Sigmoid colon (tissue), 7 donors: Measurements from ENCODE around the gene C5AR2. TPM values are rescaled to one million over a fixed set of nuclear protein-coding genes. Genes with fewer than 3 reads are reported as not detected.

Experiments
- DNase-seq: peaks from one replicate; pipeline ENCODE4 v3.0.0-alpha.2; 2019
- H3K27ac ChIP-seq, 4 donors: fragments of 200-600 bp; sonication (generic); one replicate each; pipeline ENCODE4 v1.5.1; 2016 to 2019; ENCODE audit warnings: mild to moderate bottlenecking in 1 of 4
- H3K27me3 ChIP-seq, 3 donors: fragments of 200-600 bp; sonication (generic); one replicate each; pipeline ENCODE4 v1.5.1; 2019; ENCODE audit warnings: mild to moderate bottlenecking in 1 of 3
- H3K36me3 ChIP-seq, 4 donors: fragments of 200-600 bp; sonication (generic); one replicate each; pipeline ENCODE4 v1.5.1; 2016 to 2019
- H3K4me1 ChIP-seq, 4 donors: fragments of 200-600 bp; sonication (generic); one replicate each; pipeline ENCODE4 v1.5.1; 2017 to 2019
- H3K4me3 ChIP-seq, 4 donors: fragments of 200-600 bp; sonication (generic); one replicate each; pipeline ENCODE4 v1.5.1; 2017 to 2019; ENCODE audit warnings: mild to moderate bottlenecking in 2 of 4, moderate library complexity in 1 of 4
- H3K9me3 ChIP-seq, 4 donors: fragments of 200-600 bp in 3 of 4; sonication (generic) in 3 of 4; one replicate each; pipeline versions ENCODE4 v1.5.1 to v1.6.1; 2013 to 2019
- EP300 ChIP-seq, 4 donors: sonication (generic); formaldehyde crosslinking; IDR thresholded peaks; one replicate each; pipeline ENCODE4 v1.6.1; 2017; ENCODE audit warnings: antibody characterized with exemption in 4 of 4
- POLR2A ChIP-seq, 2 donors: fragments of 450-650 bp; IDR thresholded peaks; one replicate each; pipeline ENCODE4 v1.6.1; 2016; ENCODE audit warnings: antibody characterized with exemption in 2 of 2, mild to moderate bottlenecking in 2 of 2, moderate library complexity in 2 of 2
- POLR2AphosphoS5 ChIP-seq, 4 donors: sonication (generic); formaldehyde crosslinking; IDR thresholded peaks; one replicate each; pipeline ENCODE4 v1.6.1; 2017; ENCODE audit warnings: antibody characterized with exemption in 4 of 4
- WGBS, 2 donors: extraction: QIAGEN DNeasy Blood & Tissue Kit; methylation state at CpG; one replicate each; pipeline ENCODE4 v1.1.7; 2013; 5-methylcytosine and 5-hydroxymethylcytosine counted together
- intact Hi-C: fragments of 100-400 bp; cut with DNase I; formaldehyde crosslinking; loops from one replicate; pipeline ENCODE4 v1.15.1; 2023
- polyA plus RNA-seq, 3 donors: library from polyadenylated mRNA; stranded (reverse); fragments of 200-250 nt; gene quantifications; one replicate each; pipeline ENCODE4 v1.2.3, GENCODE V29; 2013
- total RNA-seq, 4 donors: library from RNA; depleted of rRNA; stranded (reverse); fragments of >200 nt; gene quantifications; one replicate each; pipeline ENCODE4 v1.1.0, GENCODE V29; 2016
- TF ChIP-seq, protein P1 (sequence below), 4 experiments: fragments of 450-650 bp in 3 of 4; fragments of 200-600 bp in 1 of 4; IDR thresholded peaks; one replicate each; pipeline ENCODE4 v1.5.1; 2016 to 2019; ENCODE audit warnings: antibody characterized with exemption in 4 of 4, mild to moderate bottlenecking in 3 of 4, moderate library complexity in 2 of 4
- donor health status: healthy with polysubstance abuse.
- donor health status: Bipolar disorder and iron deficiency.
- donor health status: healthy.

Gene C5AR2
- total and polyA plus RNA-seq, 7 donors: 0.60 to 2.7 (median 1.4) TPM

DNA sequence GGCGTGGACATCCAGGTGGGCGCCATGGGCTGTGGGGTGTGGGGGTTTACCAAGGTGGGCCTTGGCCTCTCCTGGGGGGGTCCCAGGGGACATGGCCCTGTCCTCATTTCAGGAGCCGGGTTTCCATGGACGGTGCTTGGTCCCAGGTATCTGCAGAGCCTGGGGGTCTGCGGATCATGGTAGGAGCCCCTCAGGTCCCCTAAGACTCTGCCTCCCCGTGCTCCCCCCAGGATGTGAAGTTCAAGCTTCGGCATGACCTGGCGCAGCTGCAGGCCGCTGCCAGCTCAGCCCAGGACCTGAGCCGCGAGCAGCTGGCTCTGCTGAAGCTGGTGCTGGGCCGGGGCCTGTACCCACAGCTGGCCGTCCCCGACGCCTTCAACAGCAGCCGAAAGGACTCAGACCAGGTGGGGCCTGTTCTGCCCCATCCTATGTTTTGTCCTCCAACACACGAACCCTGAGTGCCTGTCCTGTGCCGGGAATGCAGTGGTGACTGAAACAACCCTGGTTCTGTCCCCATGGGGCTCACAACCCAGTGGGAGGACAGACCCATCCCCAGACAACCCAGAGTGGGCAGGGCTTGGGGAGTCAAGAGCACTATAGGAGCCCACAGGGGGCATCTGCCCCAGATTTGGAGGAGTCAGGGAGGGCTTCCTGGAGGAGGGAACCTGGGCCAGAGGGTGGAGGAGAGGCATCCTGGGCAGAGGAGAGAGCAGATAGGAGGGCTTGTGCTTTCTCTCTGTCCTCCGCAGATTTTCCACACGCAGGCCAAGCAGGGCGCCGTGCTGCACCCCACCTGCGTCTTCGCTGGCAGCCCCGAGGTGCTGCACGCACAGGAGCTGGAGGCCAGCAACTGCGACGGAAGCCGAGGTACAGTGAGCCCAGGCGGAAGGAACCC lies 44.0 kb downstream of the C5AR2 start:
- TF ChIP-seq POLR2A (IDR thresholded peaks at IDR 0.05) (no peak), POLR2AphosphoS5 (IDR thresholded peaks at IDR 0.05) (no peak), EP300 (IDR thresholded peaks at IDR 0.05) (no peak)
- TF ChIP-seq, protein P1, sequence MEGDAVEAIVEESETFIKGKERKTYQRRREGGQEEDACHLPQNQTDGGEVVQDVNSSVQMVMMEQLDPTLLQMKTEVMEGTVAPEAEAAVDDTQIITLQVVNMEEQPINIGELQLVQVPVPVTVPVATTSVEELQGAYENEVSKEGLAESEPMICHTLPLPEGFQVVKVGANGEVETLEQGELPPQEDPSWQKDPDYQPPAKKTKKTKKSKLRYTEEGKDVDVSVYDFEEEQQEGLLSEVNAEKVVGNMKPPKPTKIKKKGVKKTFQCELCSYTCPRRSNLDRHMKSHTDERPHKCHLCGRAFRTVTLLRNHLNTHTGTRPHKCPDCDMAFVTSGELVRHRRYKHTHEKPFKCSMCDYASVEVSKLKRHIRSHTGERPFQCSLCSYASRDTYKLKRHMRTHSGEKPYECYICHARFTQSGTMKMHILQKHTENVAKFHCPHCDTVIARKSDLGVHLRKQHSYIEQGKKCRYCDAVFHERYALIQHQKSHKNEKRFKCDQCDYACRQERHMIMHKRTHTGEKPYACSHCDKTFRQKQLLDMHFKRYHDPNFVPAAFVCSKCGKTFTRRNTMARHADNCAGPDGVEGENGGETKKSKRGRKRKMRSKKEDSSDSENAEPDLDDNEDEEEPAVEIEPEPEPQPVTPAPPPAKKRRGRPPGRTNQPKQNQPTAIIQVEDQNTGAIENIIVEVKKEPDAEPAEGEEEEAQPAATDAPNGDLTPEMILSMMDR (IDR thresholded peaks at IDR 0.05): no peak
- Histone ChIP-seq H3K36me3 (peaks cover 40 to 93% (median 63%) of the 10 kb centered on the region in 4 donors), H3K4me1 (peaks cover 0 to 15% (median 2%) of the 10 kb centered on the region in 4 donors), H3K27ac (no peak overlapping the region), H3K27me3 (no peaks in the 10 kb centered on the region), H3K9me3 (no peaks in the 10 kb centered on the region), H3K4me3 (no peak overlapping the region)
- intact Hi-C loops: no loop called here
- WGBS, 2 donors: 97% methylated on average over 30 of the region's 30 CpGs
- DNase-seq: no peak

DNA sequence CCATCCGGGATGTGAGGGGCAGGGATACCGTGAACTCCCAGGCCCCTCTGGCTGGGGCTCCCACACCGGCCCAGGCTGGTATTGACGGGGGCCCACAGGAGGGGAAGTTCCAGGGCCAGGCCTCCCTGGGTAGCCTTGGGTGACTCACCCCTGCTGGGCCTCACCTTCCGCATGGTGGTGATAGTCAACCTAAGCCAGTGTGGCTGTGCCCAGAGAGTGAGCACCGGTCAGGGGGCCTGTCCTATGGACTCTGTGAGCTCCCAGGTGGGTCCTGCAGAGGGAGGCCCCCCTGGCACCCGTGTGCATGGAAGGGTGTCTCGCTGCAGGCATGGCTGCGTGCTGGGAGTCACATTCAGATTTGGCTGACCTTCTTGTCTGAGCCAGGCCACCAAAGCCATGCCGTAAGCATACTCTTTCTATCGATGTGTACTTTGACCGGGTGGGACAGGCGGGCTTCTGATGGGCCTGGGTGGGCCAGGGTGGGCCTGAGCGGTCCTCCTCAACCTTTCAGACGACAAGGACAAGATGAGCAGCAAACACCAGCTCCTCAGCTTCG lies 44.7 kb downstream of the C5AR2 start:
- Histone ChIP-seq H3K4me3 (no peak overlapping the region), H3K27me3 (no peaks in the 10 kb centered on the region), H3K36me3 (peaks cover 47 to 93% (median 68%) of the 10 kb centered on the region in 4 donors), H3K27ac (peak overlapping the region in 2 of 4 donors; percentile 21 to 68), H3K4me1 (peaks cover 0 to 15% (median 2%) of the 10 kb centered on the region in 4 donors), H3K9me3 (no peaks in the 10 kb centered on the region)
- no peak for DNase-seq
- intact Hi-C loops: no loop called here
- WGBS, 2 donors: 83 to 92% methylated on average over 16 of the region's 16 CpGs
- TF ChIP-seq, protein P1 (IDR thresholded peaks at IDR 0.05): no peak
- no peak for TF ChIP-seq EP300 (IDR thresholded peaks at IDR 0.05)
- no peak for TF ChIP-seq POLR2A (IDR thresholded peaks at IDR 0.05)
- TF ChIP-seq POLR2AphosphoS5 (IDR thresholded peaks at IDR 0.05): no peak

DNA sequence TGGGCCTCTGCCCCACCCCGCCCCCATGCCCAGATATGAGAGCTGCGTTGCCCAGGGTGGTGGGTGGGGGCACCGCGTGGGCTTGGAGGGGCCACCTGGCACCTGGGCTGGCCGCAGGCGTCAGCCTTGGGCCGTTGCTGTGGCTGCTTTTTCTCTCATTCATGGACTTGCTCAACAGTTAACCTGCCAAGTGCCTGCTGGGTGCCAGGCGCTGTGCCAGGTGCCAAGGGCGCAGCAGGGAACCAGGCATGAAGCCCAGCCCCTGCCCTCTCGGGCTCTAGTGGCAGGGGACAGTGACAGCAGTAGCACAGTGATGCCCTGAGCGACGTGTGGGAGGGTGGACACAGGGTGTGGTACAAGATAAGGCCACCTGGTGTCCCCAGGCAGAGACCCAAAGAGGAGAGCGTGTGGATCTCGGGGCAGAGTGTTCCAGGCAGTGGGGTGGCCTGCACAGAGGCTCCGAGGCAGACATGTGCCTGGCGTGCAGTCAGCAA lies 45.3 kb downstream of the C5AR2 start:
- Histone ChIP-seq H3K36me3 (peaks cover 51 to 93% (median 71%) of the 10 kb centered on the region in 4 donors), H3K27me3 (no peaks in the 10 kb centered on the region), H3K4me3 (no peak overlapping the region), H3K9me3 (no peaks in the 10 kb centered on the region), H3K27ac (peak overlapping the region in 3 of 4 donors; percentile 17 to 68 (median 21)), H3K4me1 (peaks cover 0 to 15% (median 2%) of the 10 kb centered on the region in 4 donors)
- peak; percentile 80 for DNase-seq
- TF ChIP-seq, protein P1 (IDR thresholded peaks at IDR 0.05): no peak
- peak in 1 of 4 donors; percentile 56 for TF ChIP-seq POLR2AphosphoS5 (IDR thresholded peaks at IDR 0.05)
- intact Hi-C loops: no loop called here
- 80 to 89% methylated on average over 16 of the region's 16 CpGs for WGBS, 2 donors

DNA sequence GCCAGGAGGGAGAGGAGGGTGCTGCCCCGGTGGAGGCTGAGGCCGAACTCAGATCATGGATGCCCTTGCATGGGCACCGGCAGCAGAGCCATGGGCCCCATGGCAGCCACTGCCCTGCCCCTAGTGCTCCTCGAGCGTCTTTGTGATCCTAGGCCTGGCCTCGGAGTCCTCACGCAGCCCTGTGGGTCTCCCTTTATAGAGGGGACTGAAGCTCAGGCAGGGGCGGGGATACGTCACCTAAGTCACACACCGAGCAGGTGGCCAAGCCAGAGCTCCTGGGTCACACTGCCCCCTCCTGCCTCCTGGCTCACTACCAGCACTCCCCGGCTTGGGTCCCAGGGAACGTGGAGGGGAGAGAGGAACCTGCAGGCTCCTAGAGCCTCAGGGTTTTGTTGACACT lies 45.8 kb downstream of the C5AR2 start:
- intact Hi-C loops: no loop called here

More for the DNA sequence above, 45.8 kb downstream of the C5AR2 start:
- no peaks in the 10 kb centered on the region for H3K27me3 ChIP-seq
- H3K9me3 ChIP-seq: no peaks in the 10 kb centered on the region
- DNase-seq: no peak
- 86 to 88% methylated on average over 12 of the region's 12 CpGs for WGBS, 2 donors
- H3K4me1 ChIP-seq: peaks cover 0 to 15% (median 2%) of the 10 kb centered on the region in 4 donors
- H3K27ac ChIP-seq: peak overlapping the region in 2 of 4 donors; percentile 17 to 68
- TF ChIP-seq EP300 (IDR thresholded peaks at IDR 0.05) (no peak), POLR2A (IDR thresholded peaks at IDR 0.05) (no peak), POLR2AphosphoS5 (IDR thresholded peaks at IDR 0.05) (no peak)
- TF ChIP-seq, protein P1 (IDR thresholded peaks at IDR 0.05): no peak
- peaks cover 46 to 91% (median 66%) of the 10 kb centered on the region in 4 donors for H3K36me3 ChIP-seq
- no peak overlapping the region for H3K4me3 ChIP-seq
